ENCODE data around the gene CSRP1.

CSRP1 gene

DNA sequence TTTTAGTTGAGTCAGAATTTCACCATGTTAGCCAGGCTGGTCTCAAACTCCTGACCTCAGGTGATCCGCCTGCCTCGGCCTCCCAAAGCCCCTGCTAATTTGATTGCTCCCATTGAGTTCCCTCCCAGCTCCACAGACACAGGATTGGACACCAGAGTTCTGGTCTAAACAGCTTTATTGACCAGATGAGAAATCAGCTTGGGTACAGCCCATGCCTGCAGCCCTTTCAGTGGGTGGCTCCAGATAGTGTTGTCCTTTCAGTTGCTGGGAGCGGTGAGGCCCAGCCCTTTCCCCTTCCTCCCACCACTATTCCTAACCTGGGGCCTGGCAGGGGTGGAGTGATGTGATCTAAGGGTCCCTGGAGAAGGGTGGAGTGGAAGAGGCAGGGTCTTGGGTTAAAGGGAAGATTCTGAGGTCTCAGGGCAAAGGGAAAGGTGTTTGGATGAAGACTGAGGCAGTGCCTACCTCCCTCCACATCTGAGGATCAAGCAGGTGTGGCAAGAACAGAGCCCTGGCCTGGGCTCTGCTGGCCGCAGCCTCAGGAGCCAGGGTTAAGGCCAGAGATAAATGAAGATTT is 23.5 kb downstream of the CSRP1 start:
- Histone ChIP-seq H3K4me1 (no peaks in the 10 kb centered on the region; the same call in 1 of the 2 replicates), H3K36me3 (no peaks in the 10 kb centered on the region), H3K27me3 (peaks cover 12% of the 10 kb centered on the region), H3K4me3 (ENCODE audit: low read depth, low read length) (no peak overlapping the region), H3K9me3 (no peaks in the 10 kb centered on the region)
- DNase-seq: no peak
- TF ChIP-seq CTCF (IDR thresholded peaks at IDR 0.05; ENCODE audit: low read depth, low read length): no peak

- Histone ChIP-seq H3K9me3 (no peaks in the 10 kb centered on the region), H3K27me3 (peaks cover 12% of the 10 kb centered on the region), H3K4me1 (no peaks in the 10 kb centered on the region; the same call in 1 of the 2 replicates), H3K36me3 (no peaks in the 10 kb centered on the region), H3K4me3 (ENCODE audit: low read depth, low read length) (no peak overlapping the region)
- DNase-seq: no peak
- no peak for TF ChIP-seq CTCF (IDR thresholded peaks at IDR 0.05; ENCODE audit: low read depth, low read length)
Observed at GRCh38 chr1:201482755-201483154, 24.2 kb downstream of the CSRP1 start.

DNA sequence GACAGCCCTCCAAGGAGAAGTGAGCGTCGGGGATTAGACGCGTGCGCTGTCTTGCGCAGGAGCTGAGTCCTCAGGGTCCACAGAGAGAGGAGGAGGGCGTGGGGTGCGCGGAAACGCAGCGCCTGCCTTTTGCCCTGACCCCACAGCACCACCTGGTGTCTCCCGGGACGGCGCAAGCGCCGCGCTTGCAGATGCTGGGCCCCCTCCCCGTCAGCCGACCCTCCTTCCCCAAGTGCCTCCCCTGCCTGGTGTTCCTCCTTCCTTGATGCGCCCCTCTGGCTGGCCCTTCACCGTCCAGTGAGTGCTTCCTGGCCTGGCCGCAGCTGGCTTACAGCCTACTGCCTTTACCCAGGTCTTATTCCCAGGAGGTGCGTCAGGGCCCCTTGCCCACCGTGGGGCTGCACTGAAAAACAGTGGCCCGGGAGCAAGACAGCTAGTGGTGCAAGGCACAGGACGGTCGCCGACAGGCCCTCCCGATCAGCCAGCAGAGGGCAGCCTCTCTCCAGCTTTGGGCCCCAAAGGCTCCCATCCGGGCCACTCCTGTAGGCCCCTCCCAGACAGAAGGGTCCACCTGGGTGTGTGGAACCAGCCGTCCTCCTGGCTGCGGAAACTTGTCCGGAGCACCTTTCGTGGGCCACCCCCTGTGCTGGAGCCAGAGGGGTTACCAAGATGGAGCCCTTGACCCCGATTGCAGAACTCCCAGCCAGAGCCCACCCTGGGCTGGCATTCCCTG is 25.0 kb downstream of the CSRP1 start:
- peak; percentile 78 for TF ChIP-seq CTCF (IDR thresholded peaks at IDR 0.05; ENCODE audit: low read depth, low read length)
- no peaks in the 10 kb centered on the region for H3K9me3 ChIP-seq
- H3K4me3 ChIP-seq (ENCODE audit: low read depth, low read length): peak overlapping the region; percentile 29
- DNase-seq: peak; percentile 90
- peaks cover 12% of the 10 kb centered on the region for H3K27me3 ChIP-seq
- no peaks in the 10 kb centered on the region for H3K36me3 ChIP-seq
- no peaks in the 10 kb centered on the region; the same call in 1 of the 2 replicates for H3K4me1 ChIP-seq

DNA sequence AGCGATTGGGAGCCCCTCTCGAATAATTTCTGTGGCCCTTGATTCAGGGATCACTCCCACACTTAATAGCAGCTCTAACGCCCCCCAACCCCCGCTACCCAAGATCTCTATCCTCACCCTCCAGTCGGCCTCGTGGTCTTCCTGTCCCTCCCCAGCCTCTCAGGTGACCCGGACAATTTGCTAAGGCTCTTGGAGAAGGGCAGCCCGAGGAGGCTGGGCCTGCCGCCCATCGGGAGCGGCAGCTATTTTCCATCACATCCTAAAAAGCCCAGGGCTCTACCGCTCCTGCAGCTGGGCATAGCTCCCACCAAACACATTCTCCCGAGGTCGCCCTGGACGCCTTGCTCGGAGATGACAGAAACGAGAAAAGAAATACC is 25.9 kb downstream of the CSRP1 start:
- no peaks in the 10 kb centered on the region; the same call in 1 of the 2 replicates for H3K4me1 ChIP-seq

GRCh38 chr1:201480231-201481003 is 26.5 kb downstream of the CSRP1 start:
- Histone ChIP-seq H3K4me3 (ENCODE audit: low read depth, low read length) (peak overlapping the region; percentile 43), H3K9me3 (no peaks in the 10 kb centered on the region), H3K27me3 (peaks cover 12% of the 10 kb centered on the region), H3K36me3 (no peaks in the 10 kb centered on the region), H3K4me1 (no peaks in the 10 kb centered on the region; the same call in 1 of the 2 replicates)
- 0 out of 2 replicates have a peak, but pooled peaks have one; percentile 12 for TF ChIP-seq CTCF (IDR thresholded peaks at IDR 0.05; ENCODE audit: low read depth, low read length)
- DNase-seq: peak; percentile 70

More for the DNA sequence above, 25.9 kb downstream of the CSRP1 start:
- no peaks in the 10 kb centered on the region for H3K36me3 ChIP-seq
- DNase-seq: no peak
- peaks cover 12% of the 10 kb centered on the region for H3K27me3 ChIP-seq
- H3K9me3 ChIP-seq: no peaks in the 10 kb centered on the region
- TF ChIP-seq CTCF (IDR thresholded peaks at IDR 0.05; ENCODE audit: low read depth, low read length): no peak
- H3K4me3 ChIP-seq (ENCODE audit: low read depth, low read length): peak overlapping the region; percentile 43
